Left kidney (tissue), 2 donors: ENCODE data around the gene CFAP161. TPM values are rescaled to one million over a fixed set of nuclear protein-coding genes. Genes with fewer than 3 reads are reported as not detected.
"Not testable (repeated sequence)": the region's sequence is repeated elsewhere in the genome, so short reads cannot be mapped to it uniquely, and the experiment has no call there.

ENCODE experiments used
- DNase-seq: peaks from one replicate; pipeline ENCODE4 v3.0.0-alpha.2; 2013
- polyA plus RNA-seq: library from polyadenylated mRNA; unstranded; fragments of 120-200 nt; gene quantifications from one replicate; pipeline ENCODE4 v1.2.1, GENCODE V29; 2013; ENCODE audit not compliant: insufficient read length

The CFAP161 gene
- polyA plus RNA-seq, 1 donor: 0.43 TPM

- DNase-seq: no peak
These were observed 26.2 kb upstream of the CFAP161 start for GRCh38 chr15:81107889-81108288.

- DNase-seq: no peak
These were observed 25.6 kb upstream of the CFAP161 start for GRCh38 chr15:81108427-81108826.

GRCh38 chr15:81111018-81111417, 23.1 kb upstream of the CFAP161 start:
- DNase-seq: no peak

- no peak for DNase-seq
These were observed 22.3 kb upstream of the CFAP161 start for GRCh38 chr15:81111510-81112470.

- no peak for DNase-seq
These were observed 20.8 kb upstream of the CFAP161 start for GRCh38 chr15:81113204-81113657.

- DNase-seq: no peak
These were observed 20.2 kb upstream of the CFAP161 start for GRCh38 chr15:81113861-81114291.

- no peak for DNase-seq
These were observed 18.8 kb upstream of the CFAP161 start for GRCh38 chr15:81115054-81115939.

GRCh38 chr15:81117136-81117535, 16.9 kb upstream of the CFAP161 start:
- DNase-seq: no peak

GRCh38 chr15:81117581-81117980, 16.5 kb upstream of the CFAP161 start:
- DNase-seq: no peak

- no peak for DNase-seq
These were observed 15.7 kb upstream of the CFAP161 start for GRCh38 chr15:81118361-81118760.

GRCh38 chr15:81120069-81120468, 14.0 kb upstream of the CFAP161 start:
- no peak for DNase-seq

- no peak for DNase-seq
These were observed 7.2 kb upstream of the CFAP161 start for GRCh38 chr15:81126892-81127291.

GRCh38 chr15:81141478-81141877, 7.4 kb downstream of the CFAP161 start:
- not testable (repeated sequence) for DNase-seq

GRCh38 chr15:81146006-81146405, 11.9 kb downstream of the CFAP161 start:
- DNase-seq: no peak

GRCh38 chr15:81146466-81146865, 12.4 kb downstream of the CFAP161 start:
- DNase-seq: no peak

GRCh38 chr15:81151389-81151788, 17.3 kb downstream of the CFAP161 start:
- DNase-seq: no peak

- DNase-seq: no peak
These were observed 18.3 kb downstream of the CFAP161 start for GRCh38 chr15:81152339-81152738.

GRCh38 chr15:81152799-81153198, 18.7 kb downstream of the CFAP161 start:
- DNase-seq: no peak

- peak; percentile 11 for DNase-seq
These were observed 21.5 kb downstream of the CFAP161 start for GRCh38 chr15:81155375-81156218.

- no peak for DNase-seq
These were observed 22.3 kb downstream of the CFAP161 start for GRCh38 chr15:81156324-81156723.

GRCh38 chr15:81157195-81157938, 23.3 kb downstream of the CFAP161 start:
- no peak for DNase-seq
